Measurements from ENCODE around the gene HEATR5B.
"Not testable (repeated sequence)": the region's sequence is repeated elsewhere in the genome, so short reads cannot be mapped to it uniquely, and the experiment has no call there.

HEATR5B gene

DNA sequence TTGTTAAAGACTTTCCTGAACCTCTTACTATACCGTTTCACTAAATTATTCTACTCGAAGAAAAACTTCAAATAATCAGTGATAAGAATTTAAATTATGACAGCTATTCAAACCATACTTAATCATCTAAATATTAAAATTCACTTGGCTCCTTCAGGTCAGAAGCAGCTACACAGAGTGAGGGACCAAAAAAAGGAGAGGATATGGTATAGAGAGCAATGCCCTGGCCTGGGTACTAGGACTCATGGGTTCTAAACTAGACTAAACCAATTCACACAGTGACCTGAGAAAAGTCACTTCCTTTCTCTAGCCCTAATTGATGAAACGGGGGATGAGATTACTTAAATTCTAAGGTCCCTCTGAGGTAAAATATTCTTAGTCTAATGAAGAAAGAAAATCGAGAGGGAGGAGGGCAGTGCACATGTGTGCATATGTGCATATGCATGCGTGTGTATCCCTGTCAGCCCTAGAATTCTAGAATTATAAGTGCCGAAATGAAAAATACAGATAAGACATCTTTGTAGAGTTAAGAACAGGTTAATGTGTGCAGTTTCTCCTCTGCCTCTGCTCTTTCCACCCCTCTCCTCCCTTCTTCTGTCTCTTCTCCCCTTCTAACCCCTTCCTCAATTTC is 129.1 kb downstream of the HEATR5B start:
- TF ChIP-seq ZNF274 (IDR thresholded peaks at IDR 0.05; ENCODE audit: low read depth, low read length): no peak
- no peak overlapping the region for H3K4me3 ChIP-seq (ENCODE audit: low read length)

DNA sequence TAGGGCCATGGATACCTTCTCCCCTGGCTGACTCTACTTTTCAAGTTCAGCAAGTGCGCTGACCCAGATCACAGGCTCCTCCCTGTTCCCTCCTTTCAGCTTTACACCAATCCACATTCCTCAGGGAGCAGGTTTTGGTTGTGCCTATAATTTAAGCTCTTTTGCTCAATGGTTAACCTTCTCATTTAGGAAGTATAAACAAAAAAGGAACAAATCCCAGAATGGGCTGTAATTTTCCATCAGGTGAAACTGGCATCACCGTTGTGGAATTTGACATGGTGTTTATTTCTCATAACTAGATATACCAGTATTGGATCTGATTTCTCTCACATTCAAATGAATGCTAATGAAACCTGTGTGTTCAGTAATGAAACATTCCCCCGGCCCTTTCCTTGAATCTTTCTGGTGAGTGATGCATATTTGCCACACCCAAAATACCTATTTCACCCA is 131.4 kb downstream of the HEATR5B start:
- H3K4me3 ChIP-seq (ENCODE audit: low read length): no peak overlapping the region
- no peak for TF ChIP-seq ZNF274 (IDR thresholded peaks at IDR 0.05; ENCODE audit: low read depth, low read length)

DNA sequence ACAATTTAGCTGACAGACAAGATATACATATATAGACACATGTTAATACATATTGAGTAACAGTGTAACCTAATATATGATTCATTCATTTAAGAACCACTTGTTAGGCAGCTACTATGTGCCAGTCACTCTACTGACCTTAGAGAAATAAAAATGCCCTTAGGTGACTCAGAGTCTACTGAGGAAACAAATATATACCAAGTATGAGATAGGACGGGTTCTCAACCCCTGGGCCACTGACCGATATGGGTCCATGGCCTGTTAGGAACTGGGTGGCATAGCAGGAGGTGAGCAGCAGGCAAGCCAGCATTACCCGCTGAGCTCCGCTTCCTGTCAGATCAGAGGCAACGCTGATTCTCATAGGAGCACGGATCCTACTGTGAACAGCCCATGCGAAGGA is 132.6 kb downstream of the HEATR5B start:
- TF ChIP-seq ZNF274 (IDR thresholded peaks at IDR 0.05; ENCODE audit: low read depth, low read length): no peak
- H3K4me3 ChIP-seq (ENCODE audit: low read length): no peak overlapping the region

DNA sequence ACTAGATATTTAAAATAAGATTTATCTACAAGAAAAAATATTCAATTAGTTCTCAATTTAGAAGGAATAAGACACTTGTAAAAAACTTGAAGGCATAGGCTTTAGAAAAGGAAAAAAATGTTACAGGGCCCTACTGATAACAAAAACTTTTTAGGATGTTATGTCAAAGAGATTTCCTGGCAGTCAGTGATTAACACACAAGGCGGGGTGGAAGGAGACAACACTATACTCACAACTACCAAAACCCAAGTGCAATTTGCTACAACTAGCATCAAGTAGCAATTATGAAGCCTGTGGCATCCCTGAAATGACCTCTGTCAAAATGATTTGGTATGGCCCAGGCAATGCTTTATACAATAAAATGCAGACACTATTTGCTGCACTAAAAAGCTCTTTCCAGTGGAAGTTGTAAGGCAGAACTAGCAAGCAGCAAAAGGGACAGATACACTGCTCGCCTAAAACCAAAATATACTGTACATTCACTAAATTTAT is 133.1 kb downstream of the HEATR5B start:
- H3K4me3 ChIP-seq (ENCODE audit: low read length): no peak overlapping the region
- no peak for TF ChIP-seq ZNF274 (IDR thresholded peaks at IDR 0.05; ENCODE audit: low read depth, low read length)

DNA sequence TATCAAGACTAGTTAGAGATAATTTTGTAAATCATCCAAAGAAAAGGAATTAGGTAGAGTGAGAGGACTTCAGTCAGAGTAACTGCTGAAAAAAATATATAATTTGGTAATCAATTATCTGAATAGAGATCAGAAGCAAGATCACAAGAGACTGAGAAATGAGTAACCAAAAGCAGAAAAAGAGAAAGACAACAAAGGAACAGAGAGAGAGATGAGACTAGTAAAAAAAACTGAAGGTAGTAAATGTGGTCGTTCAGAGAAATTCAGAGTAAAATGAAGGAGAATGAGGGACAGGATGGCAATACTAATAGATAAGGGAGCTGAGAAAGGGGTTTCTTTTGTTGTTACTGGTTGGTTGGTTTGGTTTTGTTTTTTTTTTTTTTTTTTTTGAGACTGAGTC is 134.3 kb downstream of the HEATR5B start:
- H3K4me3 ChIP-seq (ENCODE audit: low read length): no peak overlapping the region
- no peak for TF ChIP-seq ZNF274 (IDR thresholded peaks at IDR 0.05; ENCODE audit: low read depth, low read length)

DNA sequence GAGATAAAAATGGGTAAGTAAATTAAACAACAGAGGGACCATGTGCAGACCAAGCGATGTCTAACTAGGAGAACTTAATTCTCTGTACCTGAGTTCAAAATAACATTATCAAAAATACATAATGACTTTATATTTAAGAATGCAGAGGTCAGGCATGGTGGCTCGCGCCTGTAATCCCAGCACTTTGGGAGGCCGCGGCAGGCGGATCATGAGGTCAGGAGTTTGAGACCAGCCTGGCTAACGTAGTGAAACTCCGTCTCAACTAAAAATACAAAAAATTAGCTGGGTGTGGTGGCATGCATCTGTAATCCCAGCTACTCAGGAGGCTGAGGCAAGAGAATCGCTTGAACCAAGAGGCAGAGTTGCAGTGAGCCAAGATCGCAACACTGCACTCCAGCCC is 138.9 kb downstream of the HEATR5B start:
- H3K4me3 ChIP-seq (ENCODE audit: low read length): not testable (repeated sequence)

DNA sequence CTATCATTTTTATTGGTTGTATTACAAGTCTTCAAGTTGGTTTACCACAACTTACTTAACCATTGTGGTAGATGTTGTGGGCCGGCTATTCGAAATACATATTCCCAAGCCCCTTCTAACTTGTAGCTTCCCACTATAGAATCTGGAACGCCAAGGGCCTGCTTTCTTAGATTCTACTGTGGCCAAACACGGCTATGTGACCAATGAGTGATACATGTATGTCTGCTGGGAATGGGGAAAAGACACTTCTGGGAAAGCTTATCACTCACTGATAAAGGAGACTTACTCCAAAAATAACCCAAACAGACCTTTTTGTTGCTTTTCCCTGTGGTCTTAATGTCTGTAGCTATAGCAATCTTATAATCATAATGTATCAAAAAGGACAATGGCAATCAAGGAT is 142.3 kb downstream of the HEATR5B start:
- H3K4me3 ChIP-seq (ENCODE audit: low read length): no peak overlapping the region
- no peak for TF ChIP-seq ZNF274 (IDR thresholded peaks at IDR 0.05; ENCODE audit: low read depth, low read length)

DNA sequence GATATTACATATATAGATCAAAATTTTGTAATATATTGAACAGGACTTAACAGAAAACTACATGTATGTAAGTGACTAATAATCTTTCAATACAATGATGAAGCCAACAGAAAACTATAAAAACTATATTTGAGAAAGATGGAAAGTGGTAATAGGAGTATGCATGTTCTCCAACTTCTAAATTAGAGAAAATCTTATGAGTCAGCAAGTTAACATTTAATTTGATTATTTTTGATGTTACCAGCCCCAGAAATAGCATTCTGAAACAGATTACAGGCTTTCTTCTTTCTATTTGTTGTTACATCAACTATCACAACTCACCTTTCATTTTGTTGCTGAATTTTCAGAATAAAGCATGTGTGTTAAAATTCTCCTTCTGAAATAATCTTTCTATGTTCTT is 147.6 kb downstream of the HEATR5B start:
- H3K4me3 ChIP-seq (ENCODE audit: low read length): not testable (repeated sequence)

DNA sequence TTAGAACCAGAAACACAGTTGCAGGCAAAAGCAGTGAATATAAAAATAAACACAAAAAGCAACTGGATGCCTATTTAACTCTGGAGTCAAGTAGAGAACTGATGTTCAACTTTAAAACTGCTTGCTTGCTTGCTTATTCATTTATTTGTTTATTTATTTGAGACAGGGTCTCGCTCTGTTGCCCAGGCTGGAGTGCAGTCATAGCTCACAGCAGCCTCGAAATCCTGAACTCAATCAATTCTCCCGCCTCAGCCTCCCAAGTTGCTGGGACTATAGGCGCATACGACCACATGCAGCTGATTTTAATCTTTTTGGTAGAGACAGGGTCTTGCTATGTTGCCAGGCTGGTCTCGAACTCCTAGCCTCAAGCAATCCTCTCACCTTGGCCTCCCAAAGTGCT is 152.5 kb downstream of the HEATR5B start:
- not testable (repeated sequence) for H3K4me3 ChIP-seq (ENCODE audit: low read length)
